T-helper 2 cell treated with Interferon-gamma antibody and Interleukin-4, amounts not matched to agents 100 ng/mL and 5 ng/mL, for 36 hours (primary cell): ENCODE data around the gene GNAO1. TPM values are rescaled to one million over a fixed set of nuclear protein-coding genes. Genes with fewer than 3 reads are reported as not detected.
"Not testable (repeated sequence)": the region's sequence is repeated elsewhere in the genome, so short reads cannot be mapped to it uniquely, and the experiment has no call there.

Experiments used
- intact Hi-C: fragments of 100-400 bp; cut with micrococcal nuclease; formaldehyde crosslinking; loops from one replicate; pipeline ENCODE4 v1.15.1; 2023
- total RNA-seq: library from RNA; stranded (reverse); gene quantifications from 2 replicates; pipeline ENCODE4 v1.2.3, GENCODE V29; 2022

GNAO1 gene
- total RNA-seq, 1 donor from 2014 or later: 2.1 TPM

DNA sequence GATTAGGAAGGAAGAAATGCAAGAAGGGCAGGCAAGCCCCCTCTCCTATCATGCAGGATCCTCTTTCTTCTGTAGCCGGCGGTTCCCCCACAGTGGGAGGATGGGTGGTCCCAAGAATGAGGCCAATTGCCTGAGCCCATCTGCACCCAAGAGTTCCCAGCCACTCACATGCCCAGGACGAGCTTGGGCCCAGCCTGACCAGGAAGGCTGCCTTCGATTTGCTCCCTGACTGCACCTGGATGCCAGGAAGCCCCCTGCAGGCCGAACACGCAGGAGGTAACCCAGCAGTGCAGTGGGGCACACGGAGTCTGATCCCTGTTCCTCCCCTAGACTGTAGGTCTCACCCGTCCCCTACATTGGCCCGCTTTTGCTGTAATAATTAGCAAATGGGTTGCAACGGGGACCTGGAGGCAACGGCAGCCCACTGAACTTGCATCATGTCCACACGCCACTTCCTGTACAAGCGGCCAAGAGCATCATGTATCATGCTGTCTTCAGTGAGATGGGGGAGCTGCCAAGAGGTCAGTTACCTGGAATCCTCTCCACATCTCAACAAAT is 166.6 kb downstream of the GNAO1 start:
- intact Hi-C loops: loop anchor here (2.0 kb wide), 1 partner anchor 155 kb away; no protein-coding TSS in a partner anchor

DNA sequence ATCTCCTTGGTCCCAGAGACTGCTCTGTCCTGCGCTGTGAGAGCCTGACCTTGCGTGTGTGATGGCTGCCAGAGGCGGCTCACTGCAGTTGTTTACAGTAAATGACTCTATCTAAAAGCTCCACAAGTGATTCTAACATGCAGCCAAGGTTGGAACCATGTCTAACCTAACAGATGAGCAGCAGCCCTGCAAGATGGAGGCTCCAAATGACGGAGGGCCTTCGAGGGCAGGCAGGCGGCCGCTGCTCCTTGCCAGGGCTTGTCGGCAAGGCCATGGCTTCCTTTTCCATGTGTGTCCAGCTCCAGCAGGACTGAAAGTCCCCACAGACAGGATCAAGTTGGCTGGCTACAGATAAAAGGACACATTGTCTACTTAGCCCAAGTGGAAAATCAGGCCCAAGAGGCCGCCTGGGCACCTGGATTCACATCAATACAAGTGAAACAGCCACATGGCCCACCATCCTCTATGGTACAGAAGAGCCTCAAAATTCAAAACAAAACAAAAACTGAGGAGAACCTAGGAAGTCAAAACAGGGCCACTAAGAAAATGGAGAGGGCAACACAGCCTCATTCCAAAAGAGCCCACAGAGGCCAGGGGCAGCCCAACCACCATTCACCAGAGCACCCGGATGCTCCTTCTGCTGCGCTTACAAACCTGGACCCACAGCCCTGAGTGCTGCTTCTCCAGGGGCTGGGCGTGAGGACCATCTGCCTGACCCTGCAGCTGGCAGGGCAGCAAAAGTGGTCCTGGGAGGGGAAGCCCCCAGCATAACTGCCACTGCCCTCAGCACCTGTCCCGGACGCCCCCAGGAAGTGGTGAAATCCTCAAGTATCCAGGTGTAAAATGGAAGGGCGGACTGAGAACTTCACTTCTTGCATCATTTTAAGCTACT is 169.1 kb downstream of the GNAO1 start:
- intact Hi-C loops: no loop called here

DNA sequence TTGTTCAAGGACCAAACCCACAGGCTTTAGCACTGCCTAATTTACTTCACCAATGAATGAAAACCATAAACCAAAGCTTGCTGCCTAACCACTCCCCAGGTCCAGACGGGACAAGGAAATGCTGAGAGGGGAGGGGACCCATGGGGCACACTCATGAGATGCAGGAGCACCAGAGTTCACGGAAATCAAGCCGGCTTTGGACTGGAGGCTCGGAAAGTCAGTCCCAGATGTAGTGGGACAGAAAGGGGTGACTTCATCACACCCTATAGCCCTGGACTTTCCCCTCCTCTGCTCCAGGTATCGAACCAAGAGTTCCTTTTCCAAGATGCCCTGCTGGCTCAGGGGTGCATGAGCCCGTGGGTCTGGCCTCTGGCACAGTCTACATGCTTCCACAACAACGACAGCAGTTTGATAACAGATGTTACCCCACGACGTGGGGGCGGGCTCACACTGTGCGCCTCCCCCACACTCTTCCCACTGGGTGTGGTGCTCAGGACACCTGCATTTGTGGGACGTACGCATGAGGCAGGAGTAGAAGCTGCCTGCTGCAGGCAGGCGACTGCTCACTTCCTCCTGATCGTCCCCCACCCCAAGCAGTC is 170.9 kb downstream of the GNAO1 start:
- intact Hi-C loops: no loop called here

- intact Hi-C loops: no loop called here
Observed at GRCh38 chr16:56362706-56363105, 171.4 kb downstream of the GNAO1 start.

DNA sequence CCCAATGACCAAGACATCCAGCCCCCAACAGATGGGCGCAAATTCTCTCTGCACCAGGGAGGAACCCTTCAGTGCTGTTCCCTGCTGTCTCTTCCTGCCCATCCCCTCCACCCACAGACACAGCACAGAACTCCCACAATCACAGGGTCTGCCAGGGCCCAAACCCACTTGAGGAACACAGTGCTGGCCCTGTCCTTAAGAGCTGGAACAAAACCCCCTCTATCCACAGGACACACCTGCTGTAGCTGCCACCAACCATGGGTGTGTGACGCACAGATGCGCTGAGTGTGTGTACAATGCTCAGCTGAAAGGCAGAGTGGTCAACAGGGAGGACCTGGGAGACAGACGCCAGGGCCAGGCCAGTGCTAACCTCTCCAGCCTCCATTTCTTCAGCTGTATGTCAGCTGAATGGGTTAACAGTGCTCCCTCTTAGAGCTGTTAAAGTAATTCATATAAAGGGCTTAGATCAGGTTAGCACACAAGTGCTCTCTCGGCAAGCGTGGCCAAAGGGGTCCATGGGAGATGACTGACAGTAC is 172.0 kb downstream of the GNAO1 start:
- intact Hi-C loops: no loop called here

DNA sequence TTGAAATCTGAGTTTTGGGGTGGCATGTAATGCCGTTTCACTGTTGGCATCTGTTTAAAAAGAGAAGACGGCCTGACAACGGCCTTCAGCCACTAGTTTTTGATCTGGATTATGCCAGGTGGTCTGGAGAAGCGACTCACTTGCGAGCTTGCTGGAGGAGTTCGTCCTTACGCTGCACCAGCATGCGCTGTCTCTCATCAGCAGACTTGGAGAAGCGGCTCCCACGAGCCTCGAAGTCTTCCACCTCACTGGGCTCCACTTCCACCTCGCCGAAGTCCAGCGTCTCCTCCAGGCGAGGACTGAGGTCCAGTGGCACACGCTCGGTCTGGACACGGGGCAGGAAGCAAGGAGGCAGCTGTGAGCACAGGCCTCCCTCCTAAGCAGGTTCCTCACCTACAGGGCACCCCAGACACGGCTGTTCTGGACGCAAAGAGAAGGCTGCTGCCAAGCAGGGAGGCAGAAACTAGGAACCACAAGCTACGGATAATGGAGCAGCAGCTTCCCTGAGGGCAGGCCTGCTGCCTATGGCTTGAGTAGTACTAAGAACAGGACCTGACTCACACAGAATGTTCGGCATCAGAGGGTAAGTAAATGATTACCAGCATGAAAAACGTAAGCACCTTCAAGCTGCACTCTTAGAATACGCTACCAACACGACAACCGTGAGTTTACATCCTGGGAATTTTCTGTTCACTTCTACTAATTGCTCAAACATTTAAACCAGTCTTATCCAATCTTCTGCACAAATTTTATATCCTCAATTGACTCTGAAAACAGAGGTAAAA is 172.7 kb downstream of the GNAO1 start:
- intact Hi-C loops: no loop called here

DNA sequence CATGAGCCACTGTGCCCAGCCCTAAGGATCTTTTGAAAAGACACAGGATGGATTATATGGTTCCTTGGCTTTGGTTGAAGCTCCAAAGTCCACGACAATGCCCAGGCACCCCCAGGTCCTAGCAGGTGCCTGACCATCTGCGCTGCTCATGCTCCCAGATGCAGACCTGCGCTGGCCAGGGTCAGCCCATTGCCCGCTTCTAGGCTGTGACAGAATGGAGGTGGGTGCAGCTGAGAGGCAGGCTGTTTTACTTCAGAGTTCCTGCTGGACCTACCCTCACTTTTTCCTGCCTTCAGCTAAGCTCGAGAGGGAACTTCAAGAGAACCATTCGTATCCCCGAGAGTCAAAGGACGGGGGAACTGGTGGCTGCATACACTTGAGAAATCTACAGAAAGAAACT is 173.6 kb downstream of the GNAO1 start:
- intact Hi-C loops: no loop called here

DNA sequence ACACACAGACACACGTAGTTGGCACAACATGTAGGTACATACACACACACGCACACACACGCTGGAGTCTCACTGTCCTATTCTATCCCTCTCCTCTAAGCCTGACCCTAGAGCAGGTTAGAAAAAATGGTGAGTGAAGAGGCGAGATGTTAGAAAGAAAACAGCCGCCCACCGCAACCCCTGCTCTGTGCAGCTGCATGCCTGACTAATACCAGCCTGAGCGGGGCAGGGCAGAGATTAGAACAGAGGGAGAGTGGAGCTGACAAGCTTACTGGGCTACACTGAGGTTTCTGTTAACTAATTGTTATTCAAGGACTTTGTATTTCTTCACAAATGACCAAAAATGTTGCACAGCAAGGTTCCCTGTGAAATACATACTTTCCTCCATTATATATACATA is 174.3 kb downstream of the GNAO1 start:
- intact Hi-C loops: no loop called here

- intact Hi-C loops: no loop called here
Observed at GRCh38 chr16:56366945-56367344, 175.7 kb downstream of the GNAO1 start.

DNA sequence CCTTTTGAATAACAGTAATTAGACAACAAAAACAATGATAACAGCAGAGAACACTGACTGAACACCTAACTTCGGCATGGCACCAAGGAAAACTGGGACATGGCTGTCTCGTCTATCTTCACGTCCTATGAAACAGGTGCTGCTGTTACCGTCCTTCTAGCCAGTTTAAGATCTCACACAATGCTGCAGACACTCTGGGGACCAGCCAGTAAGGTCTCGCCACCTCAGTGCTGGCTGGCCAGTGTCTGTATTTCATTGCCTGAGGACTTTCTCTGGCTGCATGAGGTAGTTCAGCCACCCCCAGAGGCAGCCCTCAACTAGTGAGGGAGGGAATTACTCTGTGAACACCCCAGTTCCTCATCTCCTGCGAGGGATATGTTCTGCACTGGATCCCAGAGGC is 176.5 kb downstream of the GNAO1 start:
- intact Hi-C loops: no loop called here

- intact Hi-C loops: no loop called here
Observed at GRCh38 chr16:56368545-56368944, 177.3 kb downstream of the GNAO1 start.

DNA sequence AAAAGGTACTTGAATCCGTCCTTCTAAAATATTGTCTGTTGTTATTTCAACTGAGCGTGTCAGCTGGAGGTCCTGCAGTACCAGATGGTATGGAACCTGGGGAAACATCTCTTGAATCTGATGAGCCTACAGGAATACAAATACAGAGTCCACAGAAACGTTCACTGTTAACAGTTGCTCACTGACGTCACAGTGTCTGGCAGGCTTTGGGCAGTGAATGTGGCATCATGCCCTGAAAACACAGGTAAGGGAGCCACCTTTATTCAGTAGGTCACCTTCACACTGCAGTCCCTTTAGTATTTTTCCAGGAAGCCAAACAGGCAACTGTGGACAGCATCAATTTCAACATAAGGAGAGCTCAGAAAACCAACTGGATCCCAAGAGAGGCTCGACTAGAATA is 177.9 kb downstream of the GNAO1 start:
- intact Hi-C loops: no loop called here

GRCh38 chr16:56370185-56370874 is 179.0 kb downstream of the GNAO1 start:
- intact Hi-C loops: no loop called here

- intact Hi-C loops: no loop called here
Observed at GRCh38 chr16:56370875-56371659, 179.8 kb downstream of the GNAO1 start.

DNA sequence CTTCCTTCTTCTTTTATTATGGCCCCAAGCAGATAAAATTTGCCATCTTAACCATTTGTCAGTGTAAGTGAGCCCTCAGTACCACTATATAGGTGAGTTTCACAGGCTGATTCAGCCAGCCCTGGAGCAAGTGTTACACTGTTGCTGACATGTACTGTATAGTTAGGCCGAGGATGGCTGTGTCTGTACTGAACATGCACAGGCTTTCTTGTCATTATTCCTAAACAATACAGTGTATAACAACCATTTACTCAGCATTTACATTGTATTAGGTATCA is 180.3 kb downstream of the GNAO1 start:
- intact Hi-C loops: no loop called here

DNA sequence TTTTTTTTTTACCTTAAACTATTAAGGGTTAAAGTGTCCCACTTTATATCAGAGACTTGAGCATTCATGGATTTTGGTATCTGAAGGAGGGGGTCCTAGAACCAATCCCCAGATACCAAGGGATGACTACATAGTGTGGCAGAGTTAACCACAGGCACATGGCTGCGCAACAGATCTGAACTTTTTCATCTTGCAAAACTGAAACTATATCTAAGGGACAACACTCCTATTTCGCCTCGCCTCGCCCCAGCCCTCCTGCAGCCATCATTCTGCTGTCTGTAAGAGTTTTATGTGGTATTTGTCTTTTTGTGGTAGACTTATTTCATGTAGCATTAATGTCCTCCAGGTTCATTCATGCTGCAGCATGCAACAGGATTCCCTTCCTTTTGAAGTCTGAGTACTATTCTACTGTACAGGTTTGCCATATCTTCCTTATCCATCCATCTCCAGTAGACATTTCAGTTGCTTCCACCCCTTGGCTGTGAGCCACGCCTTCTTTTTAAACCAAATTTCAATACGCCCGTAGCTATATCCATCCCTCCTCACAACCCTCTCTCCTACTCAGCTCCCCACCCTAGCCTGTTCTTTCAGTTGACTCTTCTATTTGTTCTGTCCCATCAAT is 180.8 kb downstream of the GNAO1 start:
- intact Hi-C loops: no loop called here

DNA sequence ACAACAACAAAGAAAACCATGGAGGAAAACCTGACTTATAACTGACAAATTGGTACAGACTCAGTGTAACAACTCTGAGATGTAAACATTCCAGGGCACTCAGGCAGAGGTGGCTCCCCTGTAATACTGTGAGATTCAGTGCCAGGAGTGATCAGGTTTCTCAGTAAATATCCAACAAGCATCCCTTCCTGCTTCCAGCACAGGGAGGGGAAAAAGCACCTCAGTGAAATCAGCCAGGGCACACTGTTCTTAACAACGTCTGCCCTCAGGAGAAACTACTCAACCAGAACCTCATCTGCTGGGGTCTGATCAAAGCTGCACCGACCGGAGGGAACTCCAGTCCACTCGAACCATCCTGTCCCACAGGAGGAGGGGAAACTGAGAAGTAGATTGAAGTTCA is 181.7 kb downstream of the GNAO1 start:
- intact Hi-C loops: no loop called here

DNA sequence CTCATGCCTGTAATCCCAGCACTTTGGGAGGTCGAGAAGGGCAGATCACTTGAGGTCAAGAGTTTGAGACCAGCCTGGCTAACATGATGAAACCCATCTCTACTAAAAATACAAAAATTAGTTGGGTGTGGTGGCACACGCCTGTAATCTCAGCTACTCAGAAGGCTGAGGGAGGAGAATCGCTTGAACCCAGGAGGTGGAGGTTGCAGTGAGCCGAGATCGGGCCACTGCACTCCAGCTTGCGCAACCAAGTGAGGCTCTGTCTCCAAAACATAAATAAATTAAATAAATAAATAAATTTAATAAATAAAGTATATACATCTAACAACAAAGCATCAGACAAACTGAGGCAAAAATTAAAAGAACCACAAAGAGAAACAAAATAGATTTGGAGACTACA is 184.5 kb downstream of the GNAO1 start:
- intact Hi-C loops: not testable (repeated sequence)

DNA sequence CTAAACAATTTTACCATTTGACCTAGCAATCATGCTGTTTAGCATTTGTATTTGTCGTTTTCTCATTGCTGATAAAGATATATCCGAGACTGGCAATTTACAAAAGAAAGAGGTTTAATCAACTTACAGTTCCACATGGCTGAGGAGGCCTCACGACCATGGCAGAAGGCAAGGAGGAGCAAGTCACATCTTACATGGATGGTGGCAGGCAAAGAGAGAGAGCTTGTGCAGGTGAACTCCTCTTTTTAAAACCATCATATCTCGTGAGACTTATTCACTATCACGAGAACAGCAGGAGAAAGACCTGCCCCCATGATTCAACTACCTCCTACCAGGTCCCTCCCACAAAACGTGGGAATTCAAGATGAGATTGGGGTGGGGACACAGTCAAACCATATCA is 187.8 kb downstream of the GNAO1 start:
- intact Hi-C loops: not testable (repeated sequence)
